ENCODE measurements around the gene DHDH.

DNA sequence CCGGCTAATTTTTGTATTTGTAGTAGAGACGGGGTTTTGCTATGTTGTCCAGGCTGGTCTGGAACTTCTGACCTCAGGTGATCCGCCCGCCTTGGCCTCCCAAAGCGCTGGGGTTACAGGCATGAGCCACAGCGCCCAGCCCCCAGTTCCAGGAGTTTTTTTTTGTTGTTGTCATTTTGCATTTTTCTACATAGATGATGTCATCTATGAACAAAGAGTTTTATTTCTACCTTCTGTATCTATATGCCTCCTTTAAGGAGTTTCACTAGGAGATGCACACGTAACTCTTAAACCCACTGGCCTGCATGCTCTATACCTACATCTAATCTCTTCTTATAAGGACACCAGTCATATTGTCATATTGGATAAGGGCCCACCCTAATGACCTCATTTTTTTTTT is 4.8 kb downstream of the DHDH start:
- TF ChIP-seq, protein P1, sequence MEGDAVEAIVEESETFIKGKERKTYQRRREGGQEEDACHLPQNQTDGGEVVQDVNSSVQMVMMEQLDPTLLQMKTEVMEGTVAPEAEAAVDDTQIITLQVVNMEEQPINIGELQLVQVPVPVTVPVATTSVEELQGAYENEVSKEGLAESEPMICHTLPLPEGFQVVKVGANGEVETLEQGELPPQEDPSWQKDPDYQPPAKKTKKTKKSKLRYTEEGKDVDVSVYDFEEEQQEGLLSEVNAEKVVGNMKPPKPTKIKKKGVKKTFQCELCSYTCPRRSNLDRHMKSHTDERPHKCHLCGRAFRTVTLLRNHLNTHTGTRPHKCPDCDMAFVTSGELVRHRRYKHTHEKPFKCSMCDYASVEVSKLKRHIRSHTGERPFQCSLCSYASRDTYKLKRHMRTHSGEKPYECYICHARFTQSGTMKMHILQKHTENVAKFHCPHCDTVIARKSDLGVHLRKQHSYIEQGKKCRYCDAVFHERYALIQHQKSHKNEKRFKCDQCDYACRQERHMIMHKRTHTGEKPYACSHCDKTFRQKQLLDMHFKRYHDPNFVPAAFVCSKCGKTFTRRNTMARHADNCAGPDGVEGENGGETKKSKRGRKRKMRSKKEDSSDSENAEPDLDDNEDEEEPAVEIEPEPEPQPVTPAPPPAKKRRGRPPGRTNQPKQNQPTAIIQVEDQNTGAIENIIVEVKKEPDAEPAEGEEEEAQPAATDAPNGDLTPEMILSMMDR (IDR thresholded peaks at IDR 0.05), result no peak
- no peak for TF ChIP-seq POLR2A (IDR thresholded peaks at IDR 0.05)
